ENCODE data around the gene FDXR.

Gene FDXR

DNA sequence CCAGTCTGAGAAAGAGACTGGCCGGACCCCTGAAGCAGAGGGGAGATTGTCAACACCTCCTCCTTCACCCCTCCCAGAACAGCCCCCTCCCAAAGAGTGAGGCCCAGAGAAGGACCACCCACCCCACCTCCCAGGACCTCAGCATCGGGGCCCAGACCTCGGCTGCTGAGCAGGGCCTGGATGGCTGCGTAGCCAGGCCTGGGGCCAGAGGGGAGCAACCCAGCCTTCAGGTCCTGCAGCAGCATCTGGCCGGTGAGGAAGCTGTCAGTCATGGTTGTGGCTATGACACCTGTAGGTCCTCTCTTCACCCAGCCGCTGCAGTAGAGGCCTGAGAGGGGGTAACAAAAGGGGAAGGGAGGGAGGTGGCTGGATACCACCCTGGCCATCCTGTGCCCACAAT lies 9.9 kb downstream of the FDXR start:
- H3K27ac ChIP-seq: no peak overlapping the region
- TF ChIP-seq ZFX (IDR thresholded peaks at IDR 0.05; ENCODE audit: borderline replicate concordance): no peak

DNA sequence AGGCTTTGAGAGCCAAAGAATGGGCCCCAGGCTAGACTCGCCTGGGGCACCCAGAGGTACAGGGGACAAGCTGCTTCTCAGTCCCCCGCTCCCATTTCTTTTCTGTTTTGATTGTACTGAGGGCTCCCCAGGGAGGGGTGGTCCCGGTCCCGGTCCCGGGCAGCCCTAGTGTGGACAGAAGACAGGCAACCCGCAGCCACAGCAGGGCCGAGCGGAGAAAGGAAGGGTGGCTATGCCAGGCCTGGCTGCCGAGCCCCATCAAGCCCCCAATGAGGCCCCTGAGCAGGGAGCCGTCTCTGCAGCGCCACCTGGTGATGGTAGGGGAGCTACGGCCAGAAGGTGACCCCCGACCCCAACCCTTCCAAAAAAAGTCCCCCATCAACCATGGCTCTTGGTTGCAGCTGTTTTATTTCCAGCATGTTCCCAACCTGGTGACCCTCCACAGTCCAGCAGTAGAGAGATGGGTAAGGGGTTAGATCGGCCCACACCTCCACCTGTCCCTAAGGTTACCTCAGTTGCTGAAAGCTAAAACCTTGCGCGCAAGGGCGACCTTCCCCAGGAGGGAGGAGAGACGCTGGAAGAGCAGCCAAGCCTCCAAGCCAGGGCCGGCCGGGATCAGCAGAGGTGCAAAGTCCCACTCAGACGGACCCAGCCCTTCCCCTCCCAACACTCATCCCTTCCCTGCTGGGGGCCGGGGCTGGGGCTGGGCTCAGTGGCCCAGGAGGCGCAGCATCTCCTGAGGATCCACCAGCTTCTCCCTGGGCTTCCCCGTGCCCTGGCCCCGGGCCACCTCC lies 10.5 kb downstream of the FDXR start:
- H3K27ac ChIP-seq: no peak overlapping the region
- TF ChIP-seq ZFX (IDR thresholded peaks at IDR 0.05; ENCODE audit: borderline replicate concordance): no peak
- TF ChIP-seq, protein P1, sequence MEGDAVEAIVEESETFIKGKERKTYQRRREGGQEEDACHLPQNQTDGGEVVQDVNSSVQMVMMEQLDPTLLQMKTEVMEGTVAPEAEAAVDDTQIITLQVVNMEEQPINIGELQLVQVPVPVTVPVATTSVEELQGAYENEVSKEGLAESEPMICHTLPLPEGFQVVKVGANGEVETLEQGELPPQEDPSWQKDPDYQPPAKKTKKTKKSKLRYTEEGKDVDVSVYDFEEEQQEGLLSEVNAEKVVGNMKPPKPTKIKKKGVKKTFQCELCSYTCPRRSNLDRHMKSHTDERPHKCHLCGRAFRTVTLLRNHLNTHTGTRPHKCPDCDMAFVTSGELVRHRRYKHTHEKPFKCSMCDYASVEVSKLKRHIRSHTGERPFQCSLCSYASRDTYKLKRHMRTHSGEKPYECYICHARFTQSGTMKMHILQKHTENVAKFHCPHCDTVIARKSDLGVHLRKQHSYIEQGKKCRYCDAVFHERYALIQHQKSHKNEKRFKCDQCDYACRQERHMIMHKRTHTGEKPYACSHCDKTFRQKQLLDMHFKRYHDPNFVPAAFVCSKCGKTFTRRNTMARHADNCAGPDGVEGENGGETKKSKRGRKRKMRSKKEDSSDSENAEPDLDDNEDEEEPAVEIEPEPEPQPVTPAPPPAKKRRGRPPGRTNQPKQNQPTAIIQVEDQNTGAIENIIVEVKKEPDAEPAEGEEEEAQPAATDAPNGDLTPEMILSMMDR (IDR thresholded peaks at IDR 0.05): peak; percentile 82

DNA sequence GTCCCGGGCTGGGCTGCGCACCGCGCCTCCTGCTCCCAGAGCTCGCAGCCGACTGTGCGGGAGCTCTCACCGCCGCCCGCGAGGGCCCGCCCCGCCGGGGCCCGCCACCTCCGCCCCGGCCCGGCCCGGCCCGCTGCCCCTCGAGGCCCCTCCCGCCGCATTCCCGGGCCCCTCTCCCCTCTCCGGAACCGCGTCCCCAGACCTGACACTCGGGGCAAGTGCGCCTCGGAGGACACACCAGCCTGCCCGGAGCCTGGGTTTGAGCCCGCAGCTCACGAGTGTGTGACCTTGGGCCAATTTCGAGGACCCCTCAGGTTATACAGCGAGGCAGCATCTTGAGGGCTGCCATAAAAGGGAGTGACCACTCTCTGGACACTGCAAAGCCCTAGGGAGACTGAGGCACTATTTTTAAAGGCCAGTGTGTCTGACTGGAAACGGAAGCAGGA lies 11.1 kb downstream of the FDXR start:
- no peak overlapping the region for H3K27ac ChIP-seq
- TF ChIP-seq ZFX (IDR thresholded peaks at IDR 0.05; ENCODE audit: borderline replicate concordance): no peak
- TF ChIP-seq, protein P1 (IDR thresholded peaks at IDR 0.05): no peak

DNA sequence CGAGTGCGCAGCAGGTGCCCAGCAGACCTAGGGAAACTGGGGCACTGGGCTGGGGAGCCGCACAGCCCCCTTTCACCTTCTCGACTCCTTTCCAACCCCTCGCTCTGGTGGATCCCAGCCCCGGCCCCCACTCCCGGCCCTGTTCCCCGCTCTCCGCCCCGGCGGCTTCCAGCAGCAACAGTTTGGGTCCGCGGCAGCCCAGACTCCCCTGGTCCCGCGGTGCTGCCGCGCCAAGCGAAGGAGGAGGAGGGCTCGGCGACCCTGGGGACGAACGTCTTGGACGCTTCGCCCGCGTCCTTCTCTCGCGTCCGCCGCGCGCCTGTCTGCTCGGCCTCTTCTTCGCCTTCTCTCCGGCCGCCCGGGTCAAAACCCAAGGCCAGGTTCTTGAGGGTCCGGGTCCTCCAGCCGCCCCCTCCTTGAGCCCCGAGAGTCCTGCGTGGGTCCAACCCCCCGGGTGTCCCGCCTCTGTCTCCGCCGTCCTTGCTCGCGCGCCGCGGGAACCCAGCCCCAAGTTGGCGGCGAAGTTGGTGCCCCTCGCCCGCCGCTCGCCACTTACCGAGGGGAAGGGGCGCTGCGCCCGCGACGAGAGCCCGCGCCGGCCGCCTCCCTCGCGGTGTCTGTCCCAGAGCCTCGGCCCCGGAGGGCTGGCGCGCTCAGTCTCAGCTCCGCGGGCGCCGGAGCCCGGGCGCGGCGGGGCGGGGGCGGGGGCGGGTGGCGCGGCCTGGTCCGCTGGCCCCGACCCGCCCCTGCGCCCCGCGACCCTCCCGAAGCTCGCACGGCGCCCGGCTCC lies 11.7 kb downstream of the FDXR start:
- TF ChIP-seq, protein P1 (IDR thresholded peaks at IDR 0.05): no peak
- no peak for TF ChIP-seq ZFX (IDR thresholded peaks at IDR 0.05; ENCODE audit: borderline replicate concordance)
- no peak overlapping the region for H3K27ac ChIP-seq

DNA sequence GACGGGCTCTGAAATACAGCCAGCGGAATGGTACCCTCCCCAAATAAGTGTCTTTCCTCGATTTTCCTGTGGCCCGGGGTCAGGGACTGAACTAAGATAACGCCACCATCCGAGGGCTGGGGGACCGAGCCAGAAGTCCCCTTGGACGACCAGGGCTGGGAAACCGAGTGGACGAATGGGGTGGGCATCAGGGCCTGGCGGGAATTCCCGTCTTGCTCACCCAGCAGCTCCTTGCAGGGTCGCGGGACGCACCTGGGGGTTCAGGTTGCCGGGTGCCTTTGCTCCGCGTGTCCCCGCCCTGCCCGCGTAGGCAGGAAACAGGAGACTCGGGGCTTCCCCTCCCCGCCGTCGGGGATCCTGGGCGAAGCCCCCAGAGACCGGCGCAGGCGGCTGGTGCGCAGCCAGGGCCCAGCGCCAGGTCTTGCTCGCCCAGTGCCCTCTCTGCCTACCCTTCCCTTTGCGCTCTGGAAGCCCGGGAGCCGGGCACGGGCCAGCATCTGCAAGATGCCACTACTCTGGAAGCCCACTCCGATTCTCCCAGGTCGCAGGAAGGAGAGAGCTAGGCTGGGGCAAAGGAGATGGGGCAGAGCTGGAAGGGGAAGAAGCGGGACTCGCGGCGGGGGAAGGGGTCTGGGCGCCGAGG lies 12.4 kb downstream of the FDXR start:
- H3K27ac ChIP-seq: no peak overlapping the region
- TF ChIP-seq, protein P1 (IDR thresholded peaks at IDR 0.05): no peak
- no peak for TF ChIP-seq ZFX (IDR thresholded peaks at IDR 0.05; ENCODE audit: borderline replicate concordance)

DNA sequence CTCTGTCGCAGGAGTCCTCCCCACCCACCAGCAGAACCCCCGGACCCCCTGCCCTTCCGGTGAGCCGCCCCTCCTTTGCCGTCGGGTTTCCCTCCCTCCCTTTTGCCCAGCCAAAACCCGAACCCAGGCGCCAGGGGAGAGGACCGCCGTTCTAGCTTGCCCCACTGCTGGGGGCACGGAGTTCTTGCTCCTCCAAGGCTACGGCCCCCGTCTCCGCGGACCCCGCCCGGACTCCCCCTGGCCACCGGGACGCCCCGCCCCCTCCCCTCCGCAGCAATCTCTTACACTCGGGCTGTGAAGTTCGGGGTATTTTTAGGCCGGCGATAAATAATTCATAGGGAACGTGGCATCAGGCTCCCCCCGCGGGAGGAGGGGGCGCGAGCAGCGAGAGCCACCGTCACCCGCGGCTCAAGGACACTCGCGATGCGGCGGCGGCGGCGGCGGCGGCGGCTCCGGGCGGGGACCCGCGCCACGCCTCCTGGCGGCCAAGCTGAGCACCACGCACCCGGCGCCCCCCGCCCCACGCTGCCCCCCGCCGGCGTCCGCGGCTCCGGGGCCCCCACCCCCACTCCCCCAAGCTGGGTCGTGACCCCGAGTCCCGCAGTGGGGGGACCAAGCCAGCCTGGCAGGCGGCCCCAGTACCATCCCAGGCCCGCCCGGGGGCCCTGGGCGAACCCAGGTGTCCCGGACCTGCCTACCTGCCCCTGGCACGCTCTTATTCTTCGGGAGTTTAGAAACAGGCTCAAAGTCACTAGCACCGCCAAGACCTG lies 13.2 kb downstream of the FDXR start, which contains the start of gene GRIN2C:
TSS of gene GRIN2C (minus strand) at position 427 of the 770 bp plus-strand sequence. CDS start 4,793 bp downstream, outside the sequence.
- no peak for TF ChIP-seq ZFX (IDR thresholded peaks at IDR 0.05; ENCODE audit: borderline replicate concordance)
- TF ChIP-seq, protein P1 (IDR thresholded peaks at IDR 0.05): peak; percentile 84
- no peak within 1 kb of the TSS for H3K27ac ChIP-seq
